HepG2 (cell line): ENCODE measurements around the gene PDE3B. TPM values are rescaled to one million over a fixed set of nuclear protein-coding genes. Genes with fewer than 3 reads are reported as not detected.

Experiments
- ATAC-seq: fragments of 200-7000 bp; cut with Tn5 transposase; 3 replicates; pipeline ENCODE4 v1.9.1; 2020; ENCODE audit warnings: mild to moderate bottlenecking, moderate library complexity
- BruUV-seq: library from RNA; stranded (reverse); fragments of 400-500 nt; replicated peaks from 2 replicates; lab custom pipeline; 2021; lab: Mats Ljungman, UMichigan
- CTCF ChIA-PET: fragments of 300-600 bp; formaldehyde crosslinking; extraction: SDS; loops from one replicate; lab custom pipeline; 2021; ENCODE audit warnings: low total read pairs, inconsistent platforms, low intra/inter-chr PET ratio; lab: Yijun Ruan, JAX
- POLR2A ChIA-PET: fragments of 350-600 bp; sonication (Branson Sonifier 250); formaldehyde crosslinking; loops from one replicate; lab custom pipeline; 2020; ENCODE audit warnings: antibody characterized with exemption, inconsistent platforms; lab: Yijun Ruan, JAX
- DNase-seq: peaks from one replicate; pipeline ENCODE4 v3.0.0-alpha.2; 2015; ENCODE audit warnings: low spot score
- FAIRE-seq: peaks from 3 replicates; lab custom pipeline; 2011; peaks lifted over from hg19 to GRCh38; lab: Jason Lieb, UNC
- H2AFZ ChIP-seq: one replicate; pipeline ENCODE4 v1.6.1; 2011; ENCODE audit warnings: low read length, inconsistent platforms
- H3K27ac ChIP-seq: fragments of 300-600 bp; 3 replicates; pipeline ENCODE4 v1.8.0; 2011; ENCODE audit warnings: mixed run types, mild to moderate bottlenecking, mixed read lengths, low read length, inconsistent platforms; ENCODE audit not compliant: insufficient read depth; ENCODE audit errors: extremely low read length
- H3K27me3 ChIP-seq, 2 experiments: fragments of 200-600 bp in 1 of 2; 2 replicates in 1 of 2; 3 replicates in 1 of 2; pipeline versions ENCODE4 v1.6.0 to v1.8.0; 2011; ENCODE audit warnings: low read length in 2 of 2, mild to moderate bottlenecking in 2 of 2, moderate library complexity in 2 of 2, inconsistent platforms in 1 of 2; ENCODE audit not compliant: insufficient read depth in 2 of 2, control insufficient read depth in 1 of 2
- H3K36me3 ChIP-seq, 2 experiments: fragments of 200-600 bp in 1 of 2; replicated peaks in 1 of 2; 2 replicates in 1 of 2; 3 replicates in 1 of 2; pipeline versions ENCODE4 v1.5.1 to v1.8.0; 2011; ENCODE audit warnings: low read length in 2 of 2, inconsistent platforms in 1 of 2; ENCODE audit not compliant: insufficient read depth in 2 of 2, control insufficient read depth in 1 of 2
- H3K4me1 ChIP-seq: 2 replicates; pipeline ENCODE4 v1.5.1; 2012; ENCODE audit warnings: low read length, inconsistent platforms; ENCODE audit not compliant: insufficient read depth
- H3K4me2 ChIP-seq: 2 replicates; pipeline ENCODE4 v1.6.0; 2011; ENCODE audit warnings: low read depth, low read length, inconsistent platforms
- H3K4me3 ChIP-seq, 3 experiments: fragments of 200-600 bp in 1 of 3; sonication (generic), shearing (Covaris generic) in 1 of 3; replicated peaks in 1 of 3; 2 replicates each; pipeline ENCODE4 v1.5.1; 2011 to 2016; ENCODE audit warnings: low read length in 3 of 3, inconsistent platforms in 2 of 3, low read depth in 2 of 3, mild to moderate bottlenecking in 2 of 3, control low read depth in 1 of 3, mixed read lengths in 1 of 3; ENCODE audit not compliant: insufficient read depth in 1 of 3
- H3K79me2 ChIP-seq: one replicate; pipeline ENCODE4 v1.6.1; 2011; ENCODE audit warnings: low read length, inconsistent platforms; ENCODE audit not compliant: insufficient read depth
- H3K9ac ChIP-seq: 2 replicates; pipeline ENCODE4 v1.6.0; 2011; ENCODE audit warnings: mild to moderate bottlenecking, low read depth, low read length, inconsistent platforms; ENCODE audit not compliant: insufficient read depth
- H3K9me3 ChIP-seq: 2 replicates; pipeline ENCODE4 v1.5.1; 2012; ENCODE audit warnings: mild to moderate bottlenecking, low read length
- H4K20me1 ChIP-seq: 2 replicates; pipeline ENCODE4 v1.6.0; 2011; ENCODE audit warnings: inconsistent platforms, mild to moderate bottlenecking, low read length, moderate library complexity; ENCODE audit not compliant: insufficient read depth
- HNRNPH1 ChIP-seq: fragments of 200-400 bp; formaldehyde crosslinking; optimal IDR thresholded peaks from 2 replicates; pipeline ENCODE3; 2017; ENCODE audit warnings: mild to moderate bottlenecking, low read depth, low read length
- KLF11 ChIP-seq: IDR thresholded peaks from 2 replicates; pipeline ENCODE4 v1.6.1; 2016; ENCODE audit warnings: missing compliant biosample characterization
- MXI1 ChIP-seq: IDR thresholded peaks from 3 replicates; pipeline ENCODE4 v1.6.1; 2012; ENCODE audit warnings: low read depth, low read length, inconsistent platforms, borderline replicate concordance
- NFYC ChIP-seq: IDR thresholded peaks from 2 replicates; pipeline ENCODE4 v1.6.1; 2016; ENCODE audit warnings: missing genetic modification reagents, missing compliant biosample characterization
- ONECUT2 ChIP-seq: sonication (generic); formaldehyde crosslinking; IDR thresholded peaks from 2 replicates; pipeline ENCODE4 v1.4.0; 2020; ENCODE audit warnings: missing genetic modification reagents
- PCBP1 ChIP-seq: fragments of 200-400 bp; formaldehyde crosslinking; IDR thresholded peaks from 2 replicates; pipeline ENCODE4 v1.6.1; 2017; ENCODE audit warnings: mild to moderate bottlenecking, low read depth, low read length, borderline replicate concordance
- ZBTB1 ChIP-seq: sonication (generic); formaldehyde crosslinking; IDR thresholded peaks from 2 replicates; pipeline ENCODE4 v1.4.0; 2020; ENCODE audit warnings: missing genetic modification reagents, borderline replicate concordance
- ZFP36 ChIP-seq: fragments of 150-350 bp; IDR thresholded peaks from 2 replicates; pipeline ENCODE4 v1.6.1; 2018; ENCODE audit warnings: borderline replicate concordance, low read length, low read depth; ENCODE audit not compliant: partially characterized antibody
- ZNF205 ChIP-seq: IDR thresholded peaks from 2 replicates; pipeline ENCODE4 v1.6.1; 2018; ENCODE audit warnings: missing biosample characterization, missing genetic modification reagents
- ZNF34 ChIP-seq: sonication (generic); formaldehyde crosslinking; IDR thresholded peaks from 2 replicates; pipeline ENCODE4 v1.4.0; 2020; ENCODE audit warnings: mild to moderate bottlenecking, missing genetic modification reagents, borderline replicate concordance
- ZNF740 ChIP-seq: sonication (generic); formaldehyde crosslinking; IDR thresholded peaks from 2 replicates; pipeline ENCODE4 v1.4.0; 2020; ENCODE audit warnings: missing genetic modification reagents
- ZSCAN20 ChIP-seq: sonication (generic); formaldehyde crosslinking; IDR thresholded peaks from 2 replicates; pipeline ENCODE4 v1.4.0; 2020; ENCODE audit warnings: missing genetic modification reagents, mild to moderate bottlenecking, borderline replicate concordance
- in situ Hi-C: cut with HindIII; loops from 2 replicates; pipeline ENCODE4 v1.10.0; 2017; ENCODE audit warnings: low pct_unique_long_range_greater_than_20kb; ENCODE audit not compliant: extremely low pct_ligation_motif_present
- intact Hi-C: fragments of 100-400 bp; cut with micrococcal nuclease; formaldehyde crosslinking; loops from one replicate; pipeline ENCODE4 v1.10.0; 2022; ENCODE audit not compliant: unreplicated experiment
- polyA plus RNA-seq, 8 experiments: library from polyadenylated mRNA; depleted of rRNA in 3 of 8; stranded (reverse) in 7 of 8; unstranded in 1 of 8; fragments of >200 nt; fragmentation: Illumina TruSeq in 4 of 8; extraction: Trizol in 4 of 8; gene quantifications; 2 replicates each; pipeline versions ENCODE4 v1.2.1 to v1.2.3, GENCODE V29; 2011 to 2016; ENCODE audit warnings: low read depth in 4 of 8, missing spikeins in 1 of 8, mixed read lengths in 1 of 8; ENCODE audit not compliant: insufficient read depth in 1 of 8
- total RNA-seq, 5 experiments: library from RNA; depleted of rRNA; stranded (reverse); fragments of >200 nt; fragmentation: Illumina TruSeq; extraction: Trizol; gene quantifications; 2 replicates each; pipeline ENCODE4 v1.2.3, GENCODE V29; 2016; ENCODE audit warnings: low read depth in 1 of 5

Gene PDE3B
- total and polyA plus RNA-seq, 2 of the 13 experiments (the other 11 are each of a cell fraction or from before 2014, with no cell fraction given): 14.1 to 26.5 TPM

GRCh38 chr11:14812757-14813156 lies 169.2 kb downstream of the PDE3B start (continued):
- TF ChIP-seq ONECUT2 (CRISPR knock-in tag): no peak
- no peak for TF ChIP-seq ZBTB1
- no peak for TF ChIP-seq KLF11
- no peak for TF ChIP-seq ZSCAN20 (CRISPR knock-in tag)

GRCh38 chr11:14813516-14813915 lies 169.9 kb downstream of the PDE3B start:
- H4K20me1 ChIP-seq: no peaks in the 10 kb centered on the region
- H2AFZ ChIP-seq: no peak overlapping the region
- H3K36me3 ChIP-seq: peaks cover 1 to 10% of the 10 kb centered on the region in 2 experiments; a peak in 3 of 5 replicates
- ATAC-seq (no peak), DNase-seq (no peak), FAIRE-seq (no peak)
- POLR2A ChIA-PET: no interaction called here
- no peak overlapping the region for H3K27ac ChIP-seq
- H3K4me3 ChIP-seq: no peak overlapping the region
- no peak overlapping the region for H3K4me2 ChIP-seq
- peaks cover 6% of the 10 kb centered on the region for H3K4me1 ChIP-seq
- no peaks in the 10 kb centered on the region for H3K9me3 ChIP-seq
- H3K27me3 ChIP-seq: no peaks in the 10 kb centered on the region
- no peaks in the 10 kb centered on the region for H3K79me2 ChIP-seq
- in situ Hi-C loops: no loop called here
- TF ChIP-seq ZNF740 (CRISPR knock-in tag): no peak
- no peak for TF ChIP-seq HNRNPH1
- no peak for TF ChIP-seq ZFP36
- no peak for TF ChIP-seq NFYC (CRISPR knock-in tag)
- TF ChIP-seq PCBP1: no peak
- no peak for TF ChIP-seq ZNF34
- no peak for TF ChIP-seq ZNF205
- TF ChIP-seq MXI1: no peak
- TF ChIP-seq, all 625 proteins: peak for 0
- CTCF ChIA-PET: no interaction called here
- no peak overlapping the region for H3K9ac ChIP-seq
- intact Hi-C loops: no loop called here
- BruUV-seq: no TSS peak
